Esophagus squamous epithelium (tissue), 5 donors: ENCODE data around the gene ERCC1. TPM values are rescaled to one million over a fixed set of nuclear protein-coding genes. Genes with fewer than 3 reads are reported as not detected.

ENCODE experiments used
- DNase-seq: peaks from one replicate; lab custom pipeline; 2025; lab: John Stamatoyannopoulos, UW
- H3K27ac ChIP-seq, 4 donors: fragments of 200-600 bp; sonication (generic); one replicate each; pipeline ENCODE4 v1.5.1; 2016 to 2019; ENCODE audit warnings: mild to moderate bottlenecking in 1 of 4
- H3K27me3 ChIP-seq, 4 donors: fragments of 200-600 bp; sonication (generic); 1 replicate in 3 of 4; 2 replicates in 1 of 4; pipeline versions ENCODE4 v1.5.1 to v1.6.0; 2017 to 2021; ENCODE audit warnings: antibody characterized with exemption in 1 of 4
- H3K36me3 ChIP-seq, 3 donors: fragments of 200-600 bp; sonication (generic); one replicate each; pipeline ENCODE4 v1.5.1; 2016 to 2019
- H3K4me1 ChIP-seq, 3 donors: fragments of 200-600 bp; sonication (generic); one replicate each; pipeline ENCODE4 v1.5.1; 2017 to 2019
- H3K4me3 ChIP-seq, 4 donors: fragments of 200-600 bp; sonication (generic); 1 replicate in 3 of 4; 2 replicates in 1 of 4; pipeline ENCODE4 v1.5.1; 2016 to 2019; ENCODE audit warnings: mild to moderate bottlenecking in 2 of 4, moderate library complexity in 1 of 4
- H3K9me3 ChIP-seq, 3 donors: fragments of 200-600 bp; sonication (generic); one replicate each; pipeline ENCODE4 v1.5.1; 2016 to 2019
- CTCF ChIP-seq, 6 experiments: fragments of 450-650 bp in 4 of 6; fragments of 200-600 bp in 2 of 6; sonication (generic) in 2 of 6; IDR thresholded peaks; one replicate each; pipeline ENCODE4 v1.5.1; 2016 to 2019; ENCODE audit warnings: antibody characterized with exemption in 6 of 6, mild to moderate bottlenecking in 4 of 6, moderate library complexity in 4 of 6
- POLR2A ChIP-seq, 4 donors: fragments of 450-650 bp; IDR thresholded peaks; one replicate each; pipeline ENCODE4 v1.6.1; 2017; ENCODE audit warnings: antibody characterized with exemption in 4 of 4, mild to moderate bottlenecking in 4 of 4, moderate library complexity in 3 of 4
- WGBS, 2 donors: methylation state at CpG; one replicate each; pipeline ENCODE4 v1.1.5; 2018; 5-methylcytosine and 5-hydroxymethylcytosine counted together
- intact Hi-C: fragments of 100-400 bp; cut with DNase I; formaldehyde crosslinking; loops from one replicate; pipeline ENCODE4 v1.15.0; 2022
- total RNA-seq, 4 donors: library from RNA; depleted of rRNA; stranded (reverse); fragments of >200 nt; gene quantifications; one replicate each; pipeline ENCODE4 v1.1.0, GENCODE V29; 2016
- donor health status: DM: yes; HTN: yes; CAD: no.

The ERCC1 gene
- 10 to 100 TPM; 27.7 to 80.9 (median 48.5) TPM for total RNA-seq

DNA sequence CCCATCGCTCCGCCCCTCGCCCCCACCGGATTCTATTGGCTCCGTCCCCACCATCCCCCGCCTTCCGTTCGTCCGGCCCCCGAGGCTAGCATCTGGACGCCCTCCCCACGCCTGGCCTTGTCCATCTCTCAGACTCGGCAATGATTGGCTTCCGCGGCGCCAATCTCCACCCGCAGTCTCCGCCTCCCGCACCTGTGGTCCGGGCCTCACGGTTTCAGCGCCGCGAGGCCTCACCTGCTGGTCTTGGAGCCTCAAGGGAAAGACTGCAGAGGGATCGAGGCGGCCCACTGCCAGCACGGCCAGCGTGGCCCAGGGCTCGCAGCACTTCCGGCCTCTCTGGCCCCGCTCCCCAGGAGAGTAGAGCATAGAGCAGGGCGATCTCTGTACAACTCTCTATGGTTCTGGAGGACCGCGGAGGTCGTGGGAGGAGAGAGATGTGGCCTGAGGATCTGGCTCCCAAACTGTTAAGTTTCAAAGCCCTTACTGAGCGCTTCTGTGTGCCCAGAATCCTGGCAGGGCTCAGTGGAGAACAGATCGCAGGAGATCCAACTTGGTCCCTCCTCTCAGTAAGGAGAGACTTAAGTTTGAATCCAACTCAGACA is at the start of gene ERCC1:
Gene ERCC1, minus strand, starts transcription at position 329 of the 602 bp plus-strand sequence. CDS start 543 bp downstream, outside the sequence.
- no peak for TF ChIP-seq CTCF (IDR thresholded peaks at IDR 0.05)
- TF ChIP-seq POLR2A (IDR thresholded peaks at IDR 0.05), result peak in 2 of 4 donors; percentile 73 to 74
- H3K27ac ChIP-seq, result peak within 1 kb of the TSS; percentile 91 to 97 (median 94)
- H3K4me3 ChIP-seq, result peak within 1 kb of the TSS; percentile 60 to 70 (median 65)
- peaks cover 21 to 93% (median 26%) of the 10 kb centered on the region in 3 donors for H3K4me1 ChIP-seq
- H3K36me3 ChIP-seq, result peaks cover 0 to 39% (median 4%) of the 10 kb centered on the region in 3 donors
- H3K27me3 ChIP-seq, result peaks cover 0 to 6% (median 0%) of the 10 kb centered on the region in 4 donors
- WGBS, 2 donors, result 0% methylated on average over 8 to 10 of the region's 37 CpGs
- peak; percentile 82 for DNase-seq
- intact Hi-C loops, result no loop called here
- no peaks in the 10 kb centered on the region for H3K9me3 ChIP-seq

DNA sequence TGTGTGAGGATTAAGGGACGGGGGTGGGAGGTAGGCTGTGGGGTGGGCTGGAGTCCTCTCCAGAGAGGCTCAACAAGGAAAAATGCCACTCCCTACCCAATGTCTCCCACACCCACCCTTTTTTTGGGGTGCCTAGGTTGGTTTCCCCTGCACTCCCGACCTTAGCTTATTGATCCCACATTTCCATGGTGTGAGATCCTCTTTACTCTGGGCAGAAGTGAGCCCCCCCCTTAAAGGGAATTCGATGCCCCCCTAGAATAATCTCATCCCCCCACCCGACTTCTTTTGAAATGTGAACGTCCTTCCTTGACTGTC is 49.6 kb upstream of the ERCC1 start:
- Histone ChIP-seq H3K36me3 (no peaks in the 10 kb centered on the region), H3K27me3 (no peaks in the 10 kb centered on the region), H3K4me3 (no peak overlapping the region), H3K9me3 (no peaks in the 10 kb centered on the region), H3K4me1 (peaks cover 19 to 39% (median 24%) of the 10 kb centered on the region in 3 donors), H3K27ac (no peak overlapping the region)
- TF ChIP-seq CTCF (IDR thresholded peaks at IDR 0.05) (no peak), POLR2A (IDR thresholded peaks at IDR 0.05) (no peak)
- intact Hi-C loops, result no loop called here
- DNase-seq, result no peak
- 41 to 42% methylated on average over 4 to 5 of the region's 5 CpGs for WGBS, 2 donors

GRCh38 chr19:45472563-45473366 is 49.0 kb upstream of the ERCC1 start:
- no peak for DNase-seq
- TF ChIP-seq CTCF (IDR thresholded peaks at IDR 0.05) (no peak), POLR2A (IDR thresholded peaks at IDR 0.05) (no peak)
- intact Hi-C loops, result no loop called here
- no peaks in the 10 kb centered on the region for H3K9me3 ChIP-seq
- H3K36me3 ChIP-seq, result no peaks in the 10 kb centered on the region
- 71 to 83% methylated on average over 11 to 35 of the region's 44 CpGs for WGBS, 2 donors
- no peaks in the 10 kb centered on the region for H3K27me3 ChIP-seq
- H3K4me1 ChIP-seq, result peaks cover 19 to 39% (median 24%) of the 10 kb centered on the region in 3 donors
- H3K4me3 ChIP-seq, result no peak overlapping the region
- H3K27ac ChIP-seq, result no peak overlapping the region

DNA sequence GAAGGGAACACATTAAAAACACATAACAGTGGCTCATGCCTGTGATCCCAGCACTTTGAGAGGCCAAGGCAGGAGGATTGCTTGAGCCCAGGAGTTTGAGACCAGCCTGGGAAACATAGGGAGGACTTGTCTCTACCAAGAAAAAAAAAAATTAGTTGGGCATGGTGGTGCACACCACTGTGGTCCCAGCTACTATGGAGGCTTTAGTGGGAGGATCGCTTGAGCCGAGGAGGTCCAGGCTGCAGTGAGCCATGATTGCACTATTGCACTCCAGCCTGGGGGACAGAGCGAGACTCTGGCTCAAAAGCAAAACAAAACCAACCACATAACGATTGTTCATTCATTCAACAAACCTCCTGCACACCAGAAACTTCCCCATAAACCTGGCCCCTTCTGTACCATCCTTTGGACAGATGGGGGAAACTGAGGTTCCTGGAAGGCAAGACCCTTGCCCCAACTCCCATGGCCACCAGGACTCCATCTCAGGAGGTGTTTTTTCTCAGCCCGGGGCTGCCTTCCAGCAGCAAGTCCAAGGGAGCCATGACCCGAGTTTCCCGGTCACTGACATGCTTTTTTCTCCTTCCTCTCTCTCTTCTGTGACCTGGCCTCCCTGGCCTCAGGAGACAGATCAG is 48.3 kb upstream of the ERCC1 start:
- H3K4me1 ChIP-seq, result peaks cover 21 to 38% (median 23%) of the 10 kb centered on the region in 3 donors
- no peaks in the 10 kb centered on the region for H3K27me3 ChIP-seq
- no peak overlapping the region for H3K4me3 ChIP-seq
- no peak for DNase-seq
- no peak overlapping the region for H3K27ac ChIP-seq
- WGBS, 2 donors, result 63 to 65% methylated on average over 7 of the region's 7 CpGs
- no peaks in the 10 kb centered on the region for H3K36me3 ChIP-seq
- no peak for TF ChIP-seq POLR2A (IDR thresholded peaks at IDR 0.05)
- no peak for TF ChIP-seq CTCF (IDR thresholded peaks at IDR 0.05)
- no peaks in the 10 kb centered on the region for H3K9me3 ChIP-seq
- intact Hi-C loops, result no loop called here
